GM18526 (cell line): ENCODE results near the gene THOP1.

ENCODE experiments used
- POLR2A ChIP-seq: IDR thresholded peaks from 3 replicates; pipeline ENCODE4 v1.6.1; 2011; ENCODE audit not compliant: insufficient read length; ENCODE audit errors: extremely low read depth

The THOP1 gene

DNA sequence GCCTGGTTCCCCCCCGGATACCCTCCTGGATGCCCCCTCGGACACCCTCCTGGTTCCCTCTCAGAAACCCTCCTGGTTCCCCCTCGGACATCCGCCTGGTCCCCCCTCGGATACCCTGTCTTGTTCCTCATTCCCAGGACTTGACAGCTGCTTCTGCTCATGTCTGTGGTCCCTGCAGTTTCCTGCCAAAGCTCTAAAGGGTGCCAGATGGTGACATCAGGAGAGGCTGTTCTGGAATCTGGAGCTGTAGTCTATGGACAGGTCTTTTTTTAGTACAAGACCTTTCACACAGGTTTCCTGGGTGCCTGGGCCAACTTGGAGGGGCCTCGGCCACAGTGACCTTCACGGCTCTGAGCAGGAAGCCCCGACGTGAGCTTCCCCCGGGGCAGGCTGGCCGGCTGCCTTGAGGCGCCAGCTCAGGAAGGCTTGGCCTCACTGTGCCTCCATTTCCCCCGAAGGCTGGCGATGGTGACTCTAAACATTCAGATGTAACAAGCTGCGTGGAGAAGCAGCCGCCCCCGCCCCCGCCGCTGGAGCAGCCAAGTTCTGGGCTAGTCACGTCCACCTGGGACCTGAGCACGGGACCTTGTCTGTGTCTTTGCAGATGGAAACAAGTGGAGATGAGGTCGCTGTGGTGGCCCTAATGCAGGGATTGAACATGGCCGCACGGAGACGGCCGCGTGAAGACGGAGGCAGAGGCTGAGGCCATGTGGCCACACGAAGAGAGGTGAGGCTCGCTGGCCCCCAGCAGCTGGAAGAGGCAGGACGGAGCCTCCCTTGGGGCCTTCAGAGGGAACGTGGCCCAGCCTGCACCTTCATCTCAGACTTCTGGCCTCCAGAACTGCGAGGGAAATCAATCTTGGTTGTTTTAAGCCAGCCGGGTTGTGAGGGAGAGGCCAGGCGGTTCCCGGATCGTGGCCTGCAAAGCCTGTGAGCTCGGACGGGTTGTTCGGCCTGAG lies 15.0 kb upstream of the THOP1 start:
- no peak for TF ChIP-seq POLR2A

DNA sequence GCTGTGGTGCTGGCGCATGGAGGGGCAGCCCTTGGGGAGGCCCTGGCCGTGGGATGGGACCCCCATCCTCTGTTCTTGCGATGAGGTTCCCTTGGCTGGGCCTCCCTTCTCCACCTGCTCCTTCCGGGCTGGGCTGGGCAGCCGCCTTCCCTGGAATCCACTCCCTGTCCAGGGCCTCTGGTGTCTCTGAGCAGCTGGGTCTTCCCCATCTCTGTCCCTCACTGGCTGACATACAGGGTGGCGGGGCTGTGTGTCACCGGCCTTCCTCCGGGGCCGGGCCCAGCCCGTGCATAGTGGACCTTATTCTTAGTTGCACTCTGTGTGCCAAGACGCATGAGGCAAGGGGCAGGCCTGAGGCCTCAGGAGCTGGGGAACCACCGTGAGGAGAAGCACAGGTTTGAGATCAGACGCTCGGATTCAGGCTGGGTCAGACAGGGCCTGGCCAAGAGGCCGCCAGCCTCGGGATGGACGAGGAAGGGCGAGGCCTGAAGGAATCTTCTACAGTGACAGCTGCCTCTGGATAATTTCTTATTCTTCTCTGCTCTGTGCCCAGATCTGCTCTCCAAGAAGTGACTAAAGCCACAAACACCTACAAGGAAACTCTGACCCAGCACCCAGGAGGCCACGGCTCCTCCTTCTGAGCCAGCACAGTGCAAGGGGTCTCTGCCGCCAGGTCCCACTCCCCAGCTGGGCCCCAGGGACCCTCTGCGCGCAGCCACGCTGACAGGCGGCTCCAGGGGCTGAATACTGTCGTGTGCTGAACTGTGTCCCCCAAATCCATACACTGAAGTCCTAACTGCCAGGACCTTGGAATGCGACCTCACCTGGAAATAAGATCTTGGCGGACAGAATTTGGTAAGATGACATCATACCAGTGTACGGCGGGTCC lies 13.3 kb upstream of the THOP1 start:
- no peak for TF ChIP-seq POLR2A

DNA sequence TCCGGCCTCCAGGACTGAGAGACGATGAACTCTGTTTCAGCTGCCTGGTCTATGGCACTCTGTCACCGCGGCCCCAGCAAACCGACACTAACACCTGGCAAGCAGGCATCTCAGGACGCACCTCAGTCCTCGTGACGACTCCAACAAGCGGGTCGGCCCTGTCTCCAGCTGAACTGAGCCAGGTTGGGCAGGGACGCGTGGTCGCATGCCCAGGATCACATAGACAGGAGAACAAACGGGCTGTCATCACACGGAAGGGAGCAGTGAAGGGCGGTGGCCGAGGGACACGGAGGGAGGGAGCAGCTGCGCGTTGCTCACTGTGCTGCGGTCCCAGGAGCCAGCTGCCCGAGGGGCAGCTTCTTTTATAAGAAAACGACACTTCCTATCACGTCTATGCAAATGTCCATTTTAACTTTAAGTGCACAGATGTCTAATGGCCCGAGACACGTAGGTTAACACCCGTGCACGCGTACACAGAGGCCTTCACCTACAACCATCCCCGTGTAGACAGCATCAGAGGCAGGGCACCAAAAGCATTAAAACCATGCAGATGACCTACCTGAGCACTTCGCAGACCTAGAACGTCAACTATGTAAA lies 11.1 kb upstream of the THOP1 start:
- TF ChIP-seq POLR2A: no peak

DNA sequence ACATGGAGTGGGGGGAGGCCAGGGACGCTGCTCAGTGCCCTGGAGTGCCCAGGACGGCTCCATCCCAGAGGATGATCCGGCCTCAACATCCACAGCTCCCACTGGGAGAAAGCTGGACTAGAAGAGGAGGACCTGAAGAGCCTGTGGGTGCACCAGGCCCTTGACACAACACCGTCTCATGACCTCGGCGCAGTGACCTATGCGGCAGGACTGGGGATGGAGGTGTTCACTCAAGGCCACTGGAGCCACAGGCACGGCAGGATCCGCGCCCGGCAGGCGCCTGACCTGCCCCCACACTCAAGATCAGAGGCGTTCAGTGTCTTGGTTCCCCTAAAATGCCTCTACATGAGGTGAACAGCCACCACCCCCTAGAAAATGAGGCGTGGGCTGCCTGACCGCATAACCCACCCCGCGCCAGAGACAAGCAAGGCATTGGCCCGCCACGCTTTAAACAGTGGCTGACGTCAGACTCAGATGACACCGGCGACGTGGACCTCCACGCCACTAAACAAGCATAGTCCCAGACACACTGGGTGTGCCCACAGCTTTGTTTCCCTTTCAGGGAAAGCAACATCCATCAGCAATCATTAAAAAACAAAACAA lies 10.2 kb upstream of the THOP1 start:
- TF ChIP-seq POLR2A: no peak

DNA sequence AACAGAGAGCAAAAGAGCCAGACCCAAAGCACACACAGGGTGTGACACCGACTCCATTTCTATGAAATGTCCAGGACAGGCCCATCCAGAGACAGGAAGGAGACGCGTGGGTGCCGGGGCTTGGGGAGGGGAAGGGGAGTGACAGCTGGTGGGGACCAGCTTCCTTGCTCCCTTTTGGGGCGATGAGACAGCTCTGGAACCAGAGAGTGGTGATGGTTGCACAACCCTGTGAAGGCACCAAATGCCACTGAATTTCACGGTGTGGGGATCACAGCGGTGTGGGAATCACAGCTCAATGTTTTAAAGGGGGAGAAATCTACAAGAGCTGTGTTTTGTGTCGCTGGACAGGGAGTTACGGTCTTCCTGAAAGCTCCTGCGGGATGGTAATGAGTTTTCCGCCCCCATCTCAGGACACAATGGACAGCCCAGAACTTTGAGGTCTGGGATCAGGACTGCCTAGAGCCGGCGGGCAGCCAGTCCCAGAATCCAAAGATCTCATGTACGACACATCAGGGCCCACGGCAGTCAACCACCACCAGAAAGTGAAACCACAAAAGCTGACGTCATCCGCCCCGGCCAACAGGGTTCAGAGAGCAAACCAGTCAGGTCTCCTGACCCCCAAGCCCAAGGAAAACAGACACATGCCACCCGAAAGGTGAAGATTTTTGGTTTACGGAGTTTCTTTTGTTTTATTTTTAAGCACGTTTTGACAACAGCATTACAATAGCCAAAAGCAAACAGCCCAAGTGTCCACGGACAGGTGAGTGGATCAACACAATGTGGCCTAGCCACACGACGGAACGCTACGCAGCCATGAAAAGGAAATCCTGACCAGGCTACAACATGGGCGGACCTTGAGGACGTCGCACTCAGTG lies 9.5 kb upstream of the THOP1 start:
- TF ChIP-seq POLR2A: no peak

DNA sequence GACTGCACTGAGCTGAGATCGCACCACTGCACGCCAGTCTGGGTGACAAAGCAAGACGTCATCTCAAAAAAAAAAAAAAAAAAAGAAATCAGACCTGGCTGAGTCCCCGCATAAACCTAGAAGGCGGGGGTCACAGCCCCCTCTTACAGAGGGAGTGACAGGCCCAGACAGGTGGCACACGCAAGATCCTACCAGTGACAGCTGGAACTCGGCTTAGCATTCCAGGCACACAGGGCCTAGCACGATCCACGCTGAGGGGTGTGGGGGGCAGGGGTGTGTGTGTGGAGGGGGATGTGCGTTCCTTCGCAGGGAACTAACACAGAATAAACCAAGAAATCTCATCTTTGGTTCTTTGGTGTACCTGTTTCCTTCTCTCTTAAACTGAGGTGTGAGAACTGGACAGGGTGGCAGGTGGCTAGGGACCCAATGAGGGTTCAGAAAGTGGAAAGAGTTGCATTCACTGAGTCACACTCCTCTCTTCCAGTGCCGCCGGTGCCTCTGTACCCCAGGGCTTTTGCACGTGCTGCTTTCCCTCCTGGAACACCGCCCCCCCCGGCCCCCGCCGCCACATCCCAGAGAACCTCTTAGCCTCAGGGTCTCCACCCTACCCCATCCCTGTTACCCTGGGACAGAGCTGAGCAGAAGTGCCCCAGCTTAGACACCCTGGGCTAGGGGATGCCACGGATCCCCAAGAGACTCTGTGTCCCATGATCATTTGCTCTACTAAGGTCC lies 7.2 kb upstream of the THOP1 start:
- TF ChIP-seq POLR2A: no peak

DNA sequence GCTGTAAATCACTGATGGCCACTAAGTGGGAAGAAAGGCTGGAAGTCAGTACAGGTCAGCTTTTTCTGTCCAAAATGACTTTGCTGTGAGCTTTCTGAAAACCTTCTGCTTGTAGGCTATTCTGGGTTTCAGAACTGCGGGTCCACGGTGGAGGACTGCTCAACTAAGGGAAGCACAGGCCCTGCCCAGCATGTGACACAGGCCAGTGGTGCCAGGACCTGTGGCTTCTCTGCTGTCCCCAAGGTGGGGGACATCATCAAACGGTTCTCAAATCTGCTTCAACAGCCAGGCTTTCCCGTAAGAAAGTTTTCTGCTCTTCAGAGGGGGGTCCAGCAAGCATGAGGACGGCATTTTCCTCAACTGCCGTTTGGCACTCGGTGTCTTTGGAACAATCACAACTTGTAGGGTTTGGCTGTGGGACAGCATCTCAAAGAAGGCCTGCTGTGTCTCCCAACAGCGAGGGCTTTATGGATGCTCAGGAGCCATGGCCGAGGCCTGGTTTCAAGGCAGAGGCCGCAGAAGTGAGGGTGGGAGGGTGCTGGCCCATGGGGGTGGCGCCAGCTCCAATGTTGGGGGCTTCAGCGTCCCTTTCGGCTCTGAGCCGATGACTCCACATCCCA lies 6.1 kb upstream of the THOP1 start:
- TF ChIP-seq POLR2A: no peak

DNA sequence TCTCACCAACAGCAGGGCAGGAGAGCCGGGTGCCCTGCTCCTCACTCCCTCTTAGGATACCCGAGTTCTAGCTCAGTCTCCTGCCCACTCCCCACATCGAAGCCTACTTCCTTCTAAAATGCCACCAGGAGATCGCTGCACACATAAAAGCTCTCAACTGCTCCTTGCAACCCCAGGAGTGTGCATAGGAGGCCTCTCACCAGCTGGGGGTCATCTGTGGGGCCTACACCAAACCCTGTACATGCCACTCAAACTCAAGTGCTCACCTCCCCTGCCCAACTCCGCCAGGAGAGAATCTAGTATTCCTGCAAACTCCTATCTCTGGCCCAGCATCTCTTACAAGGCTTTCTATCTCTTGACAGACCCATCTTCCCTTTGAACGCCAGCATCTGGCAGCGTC lies 5.0 kb upstream of the THOP1 start:
- TF ChIP-seq POLR2A: no peak

DNA sequence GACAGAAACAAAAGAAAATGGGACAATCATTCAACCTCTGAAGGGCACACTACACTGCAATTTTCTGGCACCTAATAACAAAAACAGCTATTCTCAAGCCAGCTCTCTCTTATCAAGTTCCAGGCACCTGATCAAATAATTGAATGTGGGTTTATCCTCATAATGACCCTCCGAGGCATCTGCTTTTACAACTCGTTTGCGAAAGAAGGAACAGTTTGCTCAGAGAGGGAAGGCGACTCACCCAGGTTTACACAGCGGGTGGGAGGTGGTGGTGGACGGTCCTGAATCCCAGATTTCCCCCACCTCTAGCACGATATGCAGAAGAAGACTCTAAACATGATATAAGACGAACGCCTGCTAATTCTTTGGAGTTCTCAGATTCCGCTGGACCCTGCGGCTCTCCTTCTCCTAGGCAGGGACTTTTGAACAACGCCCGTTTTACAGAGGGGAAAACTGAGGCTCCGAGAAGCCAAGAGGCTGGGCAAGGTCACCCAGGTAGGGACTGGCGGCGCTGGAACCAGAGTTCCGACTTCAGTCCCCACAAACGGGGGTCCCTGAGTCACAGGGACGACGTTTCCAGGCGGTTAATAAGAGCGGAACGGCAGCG lies 2.9 kb upstream of the THOP1 start:
- no peak for TF ChIP-seq POLR2A

DNA sequence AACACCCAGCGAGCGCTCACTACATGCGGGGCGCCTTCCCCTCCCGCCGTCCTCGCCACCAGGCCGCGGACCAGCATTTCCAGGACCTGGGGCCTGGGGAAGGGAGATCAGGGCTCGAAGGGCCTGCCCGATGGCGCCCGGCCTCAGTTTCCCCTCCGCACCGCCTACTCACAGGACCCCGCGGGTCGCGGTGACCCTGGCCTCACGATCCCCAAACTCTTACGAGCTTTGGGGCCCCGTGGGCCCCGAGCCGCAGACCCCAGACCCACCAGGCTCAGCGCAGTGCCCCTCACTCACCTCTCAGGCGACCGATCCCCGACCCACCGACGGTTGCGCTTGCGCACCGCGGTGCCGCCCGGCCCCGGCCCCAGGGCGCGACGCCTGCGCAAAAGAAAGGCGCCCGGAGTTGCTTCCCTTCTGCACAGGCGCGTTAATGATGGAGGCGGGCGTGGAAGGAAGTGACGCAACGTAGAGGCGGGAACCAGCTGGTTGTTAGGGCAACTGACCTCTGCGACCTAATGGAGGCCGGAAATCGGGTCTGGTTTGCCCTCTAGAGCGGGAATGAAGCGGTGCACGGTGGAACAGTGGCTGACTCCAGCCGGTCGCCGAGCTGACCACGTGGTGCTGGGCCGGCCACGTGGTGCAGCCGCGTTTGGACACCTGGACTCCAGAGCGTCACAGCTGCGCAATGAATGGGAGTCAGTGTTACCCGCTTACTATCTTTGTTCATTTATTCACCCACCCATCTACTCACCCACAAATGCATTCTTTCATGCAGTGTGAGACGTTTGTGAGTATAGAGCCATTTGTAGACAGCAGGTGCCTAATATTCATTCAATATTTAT lies 2.1 kb upstream of the THOP1 start, which contains the start of gene SGTA:
Gene SGTA (minus strand): TSS at position 338 of the 845 bp plus-strand sequence. CDS start 14,205 bp downstream, outside the sequence.
- TF ChIP-seq POLR2A: peak; percentile 84

DNA sequence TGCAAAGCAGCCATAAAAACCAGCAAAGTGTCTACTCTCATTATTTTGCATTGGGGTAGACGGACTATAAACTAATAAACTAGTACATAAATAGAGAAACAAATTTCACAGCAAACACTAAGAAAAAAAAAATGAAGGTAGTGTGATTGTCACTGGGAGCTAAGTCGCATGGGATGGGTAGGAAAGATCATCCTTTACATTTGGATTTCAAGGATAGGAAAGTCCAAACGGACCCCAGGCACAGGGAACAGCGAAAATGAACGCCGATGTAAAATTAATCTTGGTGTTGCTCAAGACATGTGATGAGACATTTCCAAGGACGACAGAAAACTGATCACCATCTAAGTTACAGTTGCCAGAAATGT lies 1.5 kb upstream of the THOP1 start:
- TF ChIP-seq POLR2A: no peak

DNA sequence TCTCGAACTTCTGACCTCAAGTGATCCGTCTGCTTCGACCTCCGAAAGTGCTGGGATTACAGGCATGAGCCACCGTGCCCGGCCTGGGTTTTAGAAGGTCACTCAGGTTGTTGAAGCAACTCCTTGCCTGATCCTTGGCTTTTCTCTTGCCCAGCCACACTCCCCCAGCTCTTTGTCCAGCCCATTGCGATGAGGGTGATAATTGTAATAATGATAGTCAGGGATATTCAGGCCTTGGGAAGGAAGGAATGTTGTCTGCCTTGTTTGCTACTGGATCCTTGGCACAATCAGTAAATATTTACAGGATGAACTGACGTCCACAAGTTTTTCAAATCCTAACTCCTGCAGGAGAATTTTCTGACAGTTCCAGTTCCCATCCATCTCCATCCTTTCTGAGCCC lies 1.8 kb downstream of the THOP1 start:
- no peak for TF ChIP-seq POLR2A
